Cortex of kidney (tissue), 1 donor: ENCODE data around the gene SEMA3B.
"Not testable (repeated sequence)": the region's sequence is repeated elsewhere in the genome, so short reads cannot be mapped to it uniquely, and the experiment has no call there.

ENCODE experiments used
- DNase-seq: peaks from one replicate; lab custom pipeline; 2025; lab: John Stamatoyannopoulos, UW

Gene SEMA3B

DNA sequence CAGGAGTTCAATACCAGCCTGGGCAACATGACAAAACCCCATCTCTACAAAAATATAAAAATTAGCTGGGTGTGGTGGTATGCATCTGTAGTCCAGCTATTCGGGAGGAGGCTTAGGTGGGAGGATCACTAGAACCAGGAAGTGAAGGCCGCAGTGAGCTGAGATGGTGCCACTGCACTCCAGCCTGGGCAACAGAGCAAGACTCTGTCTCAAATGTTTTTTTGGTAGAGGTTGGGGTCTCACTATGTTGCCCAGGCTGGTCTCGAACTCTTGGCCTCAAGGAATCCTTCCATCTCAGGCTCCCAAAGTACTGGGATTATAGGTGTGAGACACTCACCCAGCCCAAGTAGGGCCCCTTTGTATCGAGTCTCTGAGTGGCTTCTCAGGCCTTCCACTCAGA is 25.1 kb downstream of the SEMA3B start:
- DNase-seq: no peak

DNA sequence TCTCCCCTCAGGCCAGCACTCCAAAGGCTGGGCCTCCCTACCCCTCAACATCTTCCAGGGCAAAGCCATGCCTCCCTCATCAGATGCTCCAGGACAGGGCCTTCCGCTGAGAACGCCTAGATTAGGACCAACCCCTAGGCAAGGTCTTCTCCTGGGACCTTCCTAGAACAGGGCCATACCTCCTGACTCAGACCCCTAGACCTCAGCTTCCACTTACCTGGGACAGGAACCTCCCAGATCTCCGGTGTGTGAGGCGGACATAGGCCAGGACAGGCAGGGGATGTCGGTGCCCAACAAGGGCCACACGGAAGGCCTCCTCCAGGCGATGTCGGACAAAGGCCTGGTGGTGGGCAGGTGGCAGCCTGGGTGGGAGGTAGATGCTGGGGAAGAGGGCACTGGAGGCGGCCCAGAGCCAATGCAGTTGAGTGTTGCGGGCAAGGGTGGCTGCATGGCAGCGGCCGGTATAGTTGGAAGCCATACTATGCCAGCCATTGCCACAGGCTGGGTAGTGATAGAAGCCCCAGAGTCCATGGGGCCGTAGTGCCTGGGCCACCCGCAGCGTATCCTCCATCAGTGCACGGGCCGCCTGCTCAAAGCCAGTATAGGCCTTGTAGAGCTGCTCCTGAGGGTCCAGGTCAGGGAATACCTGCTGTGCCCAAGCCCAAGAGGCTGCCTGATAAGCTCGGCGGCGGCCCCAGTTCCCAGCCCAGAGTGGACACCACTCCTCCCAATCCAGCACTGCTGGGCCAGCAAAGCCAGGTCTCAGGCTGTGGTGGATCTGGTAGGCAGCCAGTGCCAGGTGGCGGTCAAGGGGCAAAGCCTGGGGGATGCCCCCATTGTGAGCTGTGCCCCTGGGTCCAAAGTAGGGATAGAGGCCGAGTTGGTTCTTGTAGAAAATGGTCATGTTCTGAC is 25.8 kb downstream of the SEMA3B start:
- DNase-seq: no peak

DNA sequence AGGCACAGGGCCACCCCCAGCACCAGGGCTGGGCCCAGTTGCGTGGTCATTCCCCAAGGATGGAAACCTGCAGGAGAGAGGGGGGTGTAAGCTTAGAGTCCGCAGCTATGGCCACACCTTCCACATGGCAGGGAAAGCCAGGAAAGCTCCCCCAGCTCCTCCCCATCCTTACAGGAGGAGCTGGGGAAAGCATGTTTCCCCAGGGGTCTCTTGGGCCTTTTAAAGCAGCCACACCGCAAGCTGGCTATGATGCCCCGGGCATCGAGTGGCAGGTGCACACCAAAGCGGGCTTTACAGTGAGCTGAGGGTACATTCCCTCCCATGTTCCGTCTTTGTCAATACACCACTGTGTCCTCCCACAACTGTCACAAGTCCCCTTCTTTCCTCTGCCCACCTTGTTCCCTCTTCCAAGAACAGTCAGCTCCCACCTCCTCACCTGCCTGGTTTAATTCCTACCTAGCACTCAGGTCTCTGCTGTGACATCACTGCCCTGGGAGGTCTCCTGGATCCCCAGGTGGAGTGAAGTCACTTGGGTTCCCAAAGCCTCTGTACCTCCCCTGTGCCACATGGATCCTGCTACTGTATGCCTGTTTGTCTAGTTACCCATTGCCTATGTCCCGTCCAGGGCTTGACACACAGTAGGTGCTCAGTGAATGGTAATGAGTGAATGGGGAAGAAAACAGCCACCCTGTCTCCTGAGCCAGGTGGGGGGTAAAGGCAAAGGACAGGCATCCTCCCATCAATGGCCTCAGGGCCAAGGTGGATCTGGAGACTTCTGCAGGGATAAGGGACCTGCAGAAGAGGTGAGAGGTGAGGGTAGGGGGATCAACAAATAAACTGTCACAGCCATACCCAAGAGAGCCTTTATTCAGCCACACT is 26.8 kb downstream of the SEMA3B start:
- DNase-seq: no peak

DNA sequence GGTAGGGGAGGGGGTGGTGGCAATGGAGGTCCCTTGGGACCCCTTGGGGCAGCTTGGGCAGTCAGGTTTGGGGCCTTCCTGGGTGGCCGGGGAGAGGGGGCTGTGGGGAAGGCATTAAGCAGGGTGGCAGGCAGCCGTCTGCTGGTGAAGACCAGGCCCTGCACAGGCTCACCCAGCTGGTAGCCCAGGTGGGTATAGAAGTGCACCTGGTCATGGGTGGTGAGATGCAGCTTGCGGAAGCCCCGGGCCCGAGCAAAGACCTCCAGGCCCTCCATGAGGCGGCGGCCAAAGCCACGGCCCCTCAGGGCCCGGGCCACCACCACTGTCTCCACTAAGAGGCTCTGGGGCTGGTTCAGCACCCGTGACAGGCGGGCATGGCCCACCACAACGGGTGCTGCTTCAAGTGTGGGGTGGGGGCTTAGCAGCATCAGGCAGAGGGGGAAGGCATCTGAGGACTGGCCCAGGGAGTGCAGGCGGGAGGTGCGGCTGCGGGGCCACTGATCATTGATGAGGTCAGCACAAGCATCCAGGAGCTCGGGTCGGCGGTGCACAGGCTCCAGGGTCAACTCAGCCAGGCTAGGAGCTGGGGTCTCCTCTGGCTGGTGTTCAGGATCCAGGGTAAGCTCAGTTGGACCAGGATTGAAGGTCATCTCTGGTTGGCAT is 27.9 kb downstream of the SEMA3B start:
- no peak for DNase-seq

DNA sequence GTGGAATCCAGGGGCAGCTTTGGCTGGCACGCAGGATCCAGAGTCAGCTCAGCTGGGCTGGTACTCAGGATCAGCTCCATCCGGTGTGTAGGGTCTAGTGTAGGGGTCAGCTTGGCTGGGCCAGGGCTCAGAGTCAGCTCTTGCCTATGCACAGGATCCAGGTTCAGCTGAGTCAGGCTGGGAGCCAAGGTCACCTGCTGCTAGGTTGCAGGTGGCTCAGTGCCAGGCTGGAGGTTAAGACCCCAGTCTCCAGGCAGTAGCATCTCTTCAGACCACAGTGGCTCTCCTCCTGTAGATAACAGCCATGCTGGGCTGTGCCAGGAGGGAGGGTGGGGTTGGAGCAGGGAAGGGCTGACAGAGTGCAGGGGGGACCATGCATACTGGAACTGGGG is 28.4 kb downstream of the SEMA3B start:
- DNase-seq: no peak

DNA sequence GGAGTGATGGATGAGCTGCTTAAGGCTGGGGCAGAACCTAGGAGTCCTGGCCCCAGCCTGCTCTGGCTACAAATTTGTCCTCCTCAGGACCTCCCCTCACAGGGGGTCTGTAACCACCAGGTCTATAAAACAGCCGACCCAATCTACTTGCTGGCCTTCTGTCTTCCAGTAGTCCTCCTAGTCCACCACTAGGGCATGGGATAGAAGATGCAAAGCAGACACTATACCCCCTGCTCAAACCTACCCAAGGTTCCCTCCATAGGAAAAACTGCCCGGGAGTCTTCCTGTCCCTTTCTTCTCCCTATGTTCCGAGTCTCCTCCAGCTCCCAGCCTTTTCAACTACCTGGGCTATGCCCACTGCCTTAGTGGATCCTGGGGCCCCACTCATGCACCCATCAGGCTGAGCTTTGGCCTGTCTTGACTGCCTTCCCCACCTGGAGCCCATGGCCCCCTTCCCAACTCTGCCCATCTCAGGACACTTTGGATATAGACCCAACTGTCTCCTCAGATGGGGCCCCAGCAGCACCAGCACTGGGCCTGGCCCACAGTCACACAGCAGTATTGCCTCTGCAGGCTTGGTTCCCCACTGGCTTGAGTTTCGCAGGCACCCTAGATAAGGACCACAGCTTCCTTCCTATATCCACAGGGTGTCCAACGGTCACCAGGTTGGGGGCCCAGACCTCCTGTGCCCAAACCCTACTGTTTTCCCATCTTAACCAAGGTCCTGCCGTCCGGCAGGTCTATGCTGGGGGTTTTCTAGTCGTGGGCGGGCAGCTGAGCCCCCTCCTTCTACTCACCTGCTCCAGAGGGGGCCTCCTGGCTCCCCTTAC is 29.2 kb downstream of the SEMA3B start:
- DNase-seq: no peak

DNA sequence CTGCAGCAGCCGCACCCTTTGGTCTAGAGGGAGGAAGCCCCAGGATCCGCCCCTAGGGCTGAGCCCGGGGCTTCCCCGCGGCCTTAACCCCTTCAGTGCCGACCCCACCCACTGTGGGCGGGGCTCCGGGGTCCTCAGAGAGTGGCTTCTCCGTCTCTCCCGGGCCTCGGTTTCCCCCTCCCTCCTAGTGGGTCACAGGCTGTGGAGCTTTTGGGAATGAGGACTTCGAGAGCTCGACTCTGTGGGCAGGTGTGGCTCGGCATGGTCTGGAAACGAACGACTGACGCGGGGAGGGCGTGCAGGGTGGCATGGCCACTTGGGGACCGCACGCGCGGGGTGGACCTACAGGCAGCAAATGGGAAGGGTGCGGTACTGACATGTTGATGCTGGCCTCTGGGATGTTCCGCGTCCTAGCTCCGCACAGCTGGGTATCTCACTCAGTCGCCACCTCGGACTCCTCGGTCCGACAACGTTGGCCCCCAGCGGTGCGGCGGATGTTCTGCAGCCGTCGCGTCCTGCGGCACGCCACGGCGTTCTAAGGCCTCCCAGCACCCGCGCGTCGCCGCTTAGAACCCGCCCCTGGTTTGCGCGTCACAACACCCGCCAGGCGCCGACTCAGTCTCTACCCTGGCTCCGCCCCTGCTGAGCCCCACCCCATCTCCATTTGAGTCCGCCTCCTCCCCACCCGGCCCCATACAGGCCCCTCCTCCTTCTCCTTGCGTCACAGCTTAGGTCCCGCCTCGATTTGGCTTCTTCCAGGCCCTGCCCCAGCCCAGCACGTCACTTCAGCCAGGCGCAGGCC is 30.1 kb downstream of the SEMA3B start, which contains the start of the genes HYAL3 and NAA80:
Gene HYAL3, minus strand, starts transcription at position 570 of the 802 bp plus-strand sequence. CDS start 3,803 bp downstream, outside the sequence.
Gene NAA80, minus strand, starts transcription at position 570 of the 802 bp plus-strand sequence. CDS start 1,942 bp downstream, outside the sequence.
- DNase-seq: peak; percentile 77

DNA sequence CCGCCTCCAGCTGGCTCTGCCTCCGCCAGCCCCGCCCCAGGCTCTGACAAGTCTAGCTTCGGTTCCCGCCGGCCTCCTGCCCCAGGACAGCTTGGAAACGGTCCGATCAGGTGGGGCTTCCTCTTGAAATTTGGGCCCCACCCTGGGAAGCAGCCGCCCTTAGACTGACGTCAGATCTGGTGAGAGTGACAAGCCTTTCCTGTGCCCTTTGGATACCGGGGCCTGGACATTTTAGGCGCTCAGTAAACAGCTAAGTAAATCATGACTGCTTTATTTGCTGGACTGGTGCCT is 30.6 kb downstream of the SEMA3B start:
- no peak for DNase-seq

DNA sequence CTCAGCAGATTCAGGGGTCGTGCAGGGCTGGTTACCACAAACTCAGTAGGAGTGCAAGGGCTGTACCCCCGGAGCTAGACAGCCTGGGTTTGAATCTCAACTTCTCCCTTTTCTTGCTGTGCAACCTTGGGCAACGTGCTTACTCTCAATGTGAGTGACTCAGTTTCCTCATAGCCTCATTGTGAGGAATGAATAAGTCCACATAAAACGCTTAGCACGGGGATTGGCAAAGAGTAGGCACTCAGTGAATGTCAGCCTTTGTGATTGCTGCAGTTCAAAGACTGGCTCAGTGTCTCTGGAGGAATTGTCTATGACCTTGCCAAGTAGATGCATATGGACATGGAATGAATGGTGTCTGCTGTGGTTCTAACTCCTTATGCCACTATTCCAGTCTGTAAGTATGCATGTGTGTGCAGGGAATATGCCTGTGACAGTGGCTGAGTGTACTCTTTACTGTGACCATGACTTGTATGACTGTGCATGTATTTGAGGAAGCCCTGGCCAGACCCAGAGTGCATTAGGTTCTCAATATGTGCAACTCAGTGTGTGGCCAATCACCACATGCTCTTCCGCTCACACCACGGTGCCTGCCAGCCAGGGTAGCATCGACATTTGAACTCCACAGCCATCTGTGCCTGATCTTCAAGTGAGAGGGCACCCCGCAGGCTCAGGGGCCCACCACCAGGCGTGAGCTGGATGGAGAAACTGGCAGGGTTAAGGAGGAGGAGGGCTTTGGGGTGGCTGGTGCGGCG is 31.2 kb downstream of the SEMA3B start:
- no peak for DNase-seq

DNA sequence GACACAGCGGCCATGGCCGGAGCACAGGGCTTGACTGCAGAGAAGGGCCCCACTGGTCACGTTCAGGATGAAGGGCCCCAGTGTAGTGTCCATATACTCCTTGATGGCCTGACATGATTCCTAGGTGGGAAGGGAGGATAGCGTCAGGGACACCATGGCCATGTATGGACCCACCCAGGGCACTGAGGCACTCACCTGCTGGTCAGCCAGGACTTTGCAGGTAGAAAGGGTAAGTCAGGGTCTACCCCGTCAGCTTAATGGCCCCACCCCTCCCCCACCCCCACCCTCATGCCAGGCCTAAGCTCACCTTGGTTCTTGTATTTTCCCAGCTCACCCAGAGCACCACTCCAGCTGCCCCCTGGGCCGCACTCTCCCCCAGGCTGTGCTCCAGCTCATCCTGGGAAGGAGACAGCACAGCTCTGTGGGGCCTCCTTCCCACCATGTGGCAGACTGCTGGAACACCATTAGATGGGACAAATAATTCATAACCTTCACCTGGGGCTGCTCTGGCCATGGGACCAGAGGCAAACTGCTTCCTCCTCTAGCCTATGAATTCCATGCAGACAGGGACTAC is 31.8 kb downstream of the SEMA3B start:
- DNase-seq: no peak

DNA sequence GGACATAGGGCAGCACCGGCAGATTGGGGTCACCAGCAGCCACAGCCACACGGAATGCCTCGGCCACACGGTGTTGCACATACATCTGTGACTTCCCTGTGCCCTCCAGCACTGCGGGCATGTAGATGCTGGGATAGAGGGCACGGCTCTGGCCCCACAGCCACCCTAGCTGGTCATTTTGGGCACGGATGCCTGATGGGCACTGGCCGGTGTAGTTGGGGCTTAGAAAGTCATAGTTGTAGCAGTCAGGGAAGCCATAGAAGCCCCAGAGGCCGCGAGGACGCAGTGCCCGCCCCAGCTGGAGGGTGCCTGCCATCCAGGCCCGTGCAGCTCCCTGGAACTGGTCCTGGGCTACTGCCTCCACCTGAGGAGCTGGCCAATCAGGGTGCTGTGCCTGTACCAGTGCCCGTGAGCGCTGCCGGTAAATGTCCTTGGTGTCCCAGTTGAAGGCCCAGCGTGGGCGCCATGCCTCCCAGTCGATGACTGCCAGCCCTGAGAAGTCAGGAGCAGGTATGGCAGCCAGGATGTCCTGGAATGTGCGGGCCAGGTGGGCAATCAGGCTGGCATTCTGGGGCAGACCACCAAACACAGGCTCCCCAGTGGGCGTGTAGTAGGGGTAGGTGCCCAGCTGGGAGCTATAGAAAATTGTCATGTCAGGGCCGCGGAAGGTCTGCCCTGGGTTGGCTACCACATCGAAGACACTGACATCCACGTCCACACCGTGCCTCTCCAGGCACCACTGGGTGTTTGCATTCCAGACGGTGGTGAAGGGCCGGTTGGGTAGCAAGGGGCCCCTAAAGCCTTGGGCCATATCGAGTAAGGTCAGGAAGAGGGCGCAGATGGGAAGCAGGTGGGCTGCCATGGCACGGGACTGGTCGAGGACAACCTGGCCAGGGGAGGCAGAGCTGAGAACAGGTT is 33.4 kb downstream of the SEMA3B start:
- no peak for DNase-seq

DNA sequence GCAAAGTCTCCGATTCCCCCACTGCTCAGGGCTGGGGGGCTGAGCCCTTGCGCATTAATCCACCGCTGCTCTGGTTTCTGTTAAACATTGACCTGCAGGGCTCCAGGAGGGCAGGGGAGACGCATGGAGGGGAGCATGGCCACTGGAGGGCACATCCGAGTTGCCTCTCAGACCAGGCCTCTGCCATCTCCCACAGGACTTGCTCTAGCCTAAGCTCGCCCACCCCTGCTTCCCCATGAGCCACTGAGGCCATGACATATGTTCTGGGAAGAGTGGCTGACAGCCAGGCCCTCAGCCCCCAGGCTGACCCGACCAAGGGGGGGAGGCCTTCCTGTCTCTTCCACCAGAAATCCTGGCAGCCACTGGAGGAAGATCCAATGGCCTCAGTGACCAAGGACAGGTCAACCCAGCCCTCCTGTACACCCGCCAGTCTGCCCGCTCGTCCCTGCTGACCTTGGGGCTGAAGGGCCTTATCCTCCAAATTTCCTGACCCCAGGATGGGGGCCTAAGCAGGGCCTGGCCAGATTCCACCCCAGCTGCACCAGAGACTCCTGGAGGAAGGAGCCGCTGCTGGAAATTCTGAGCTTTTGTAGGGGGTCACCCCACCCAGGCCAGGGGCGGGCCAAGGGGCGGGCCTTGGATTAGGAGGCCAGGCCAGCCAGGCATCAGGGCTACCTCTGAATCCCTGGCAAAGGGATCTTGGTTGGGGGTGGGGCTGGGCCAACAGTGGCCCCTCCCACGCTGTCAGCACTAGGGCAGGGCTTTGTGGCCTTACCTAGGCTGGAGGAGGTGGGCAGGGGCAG is 34.3 kb downstream of the SEMA3B start, which contains the start of gene HYAL1:
Gene HYAL1, minus strand, starts transcription at position 562 of the 803 bp plus-strand sequence. CDS start 618 bp downstream, outside the sequence.
- no peak for DNase-seq

DNA sequence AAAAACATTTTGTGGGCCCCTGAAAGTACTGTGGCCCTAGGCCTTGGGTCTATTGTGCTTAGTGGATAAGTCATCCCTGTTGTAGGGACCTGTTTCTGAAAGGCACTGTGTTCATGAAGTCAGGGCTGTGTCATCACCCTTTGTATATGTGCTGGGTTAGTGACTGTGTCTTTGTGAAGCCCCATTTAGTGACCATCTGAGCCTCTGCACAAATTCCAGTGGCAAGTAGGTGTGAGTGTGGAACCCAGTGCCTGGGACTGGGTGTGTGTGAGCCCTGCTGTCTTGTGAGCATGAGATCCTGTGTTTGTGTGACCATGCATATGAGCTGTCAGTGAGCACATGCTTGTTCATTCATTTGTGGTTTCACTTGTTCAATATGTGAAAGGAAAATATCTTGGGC is 35.7 kb downstream of the SEMA3B start:
- DNase-seq: no peak

DNA sequence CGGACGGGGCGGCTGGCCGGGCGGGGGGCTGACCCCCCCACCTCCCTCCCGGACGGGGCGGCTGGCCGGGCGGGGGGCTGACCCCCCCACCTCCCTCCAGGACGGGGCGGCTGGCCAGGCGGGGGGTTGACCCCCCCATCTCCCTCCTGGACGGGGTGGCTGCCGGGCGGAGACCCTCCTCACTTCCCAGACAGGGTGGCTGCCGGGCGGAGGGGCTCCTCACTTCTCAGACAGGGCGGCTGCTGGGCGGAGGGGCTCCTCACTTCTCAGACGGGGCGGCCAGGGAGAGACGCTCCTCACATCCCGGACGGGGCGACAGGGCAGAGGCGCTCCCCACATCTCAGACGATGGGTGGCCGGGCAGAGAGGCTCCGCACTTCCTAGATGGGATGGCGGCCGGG is 43.1 kb downstream of the SEMA3B start:
- not testable (repeated sequence) for DNase-seq

DNA sequence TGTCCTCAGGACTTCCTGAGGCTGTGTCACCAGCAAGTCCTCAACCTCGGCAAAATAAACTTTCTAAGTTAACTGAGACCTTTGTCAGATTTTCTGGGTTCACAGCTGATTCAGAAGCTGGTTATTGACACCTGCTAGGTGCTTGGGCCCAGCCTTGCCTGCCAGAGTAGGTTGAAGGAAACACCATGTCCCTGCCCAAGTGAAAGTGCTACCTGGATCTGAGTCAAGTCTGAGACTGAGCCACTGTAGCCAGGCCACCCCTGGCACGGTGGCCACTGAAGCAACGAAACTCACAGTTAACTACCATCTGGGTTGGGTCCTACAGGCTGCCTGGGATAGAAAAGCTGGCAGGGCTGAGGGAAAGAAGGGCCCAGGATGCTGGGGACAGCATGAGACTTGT is 45.4 kb downstream of the SEMA3B start:
- DNase-seq: no peak

DNA sequence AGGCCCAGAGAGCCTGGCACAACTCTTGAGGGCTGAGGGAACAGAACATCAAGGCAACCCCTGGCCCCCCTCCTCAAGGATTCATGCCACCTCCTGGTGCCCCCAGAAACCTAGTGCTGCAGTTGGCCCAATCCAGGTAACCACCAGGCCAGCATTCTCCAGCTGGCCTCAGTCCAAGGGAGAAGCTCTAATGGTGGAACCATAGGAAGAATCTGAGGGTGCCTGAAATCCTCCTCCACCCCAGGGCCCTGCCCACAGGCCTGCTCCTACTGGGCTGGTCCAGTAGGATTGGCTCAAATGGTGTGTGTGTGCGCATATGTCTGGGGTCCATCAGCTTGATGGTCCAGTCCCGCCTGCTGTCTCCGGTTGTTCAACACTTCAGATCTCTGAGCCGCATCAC is 45.9 kb downstream of the SEMA3B start:
- no peak for DNase-seq

DNA sequence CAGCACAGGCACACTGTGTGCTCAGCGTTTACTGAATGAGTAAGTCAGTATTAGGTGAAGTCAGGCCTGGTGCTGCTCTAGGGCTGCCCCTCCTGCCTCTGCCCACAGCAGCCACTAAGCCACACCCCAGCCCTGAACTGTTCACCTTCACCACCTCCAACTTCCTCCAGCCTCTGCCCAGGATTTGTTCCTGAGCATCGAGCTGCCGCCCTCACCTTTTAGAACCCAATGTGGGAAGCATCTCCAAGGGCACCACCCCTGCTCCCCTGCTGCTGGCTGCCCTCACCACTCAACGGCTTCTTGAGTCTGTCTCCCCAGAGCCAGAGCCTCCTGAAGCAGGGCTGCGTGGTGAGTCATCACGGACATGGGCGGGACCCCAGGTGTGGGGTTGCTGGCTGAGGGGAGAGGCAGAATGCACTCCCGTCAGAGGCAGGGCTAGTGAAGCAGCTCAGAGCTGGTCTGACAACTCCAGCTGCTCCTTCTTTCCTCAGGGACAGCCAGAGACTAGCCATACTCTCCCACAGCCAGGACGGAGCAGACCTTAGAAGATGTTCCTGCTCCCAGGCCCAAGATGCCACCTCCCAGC is 47.8 kb downstream of the SEMA3B start:
- DNase-seq: no peak
